HG03442 (cell line): Measurements from ENCODE around the gene SAMD9L.
A peak's percentile ranks its signal among the peaks of the same experiment; 100 is the strongest.
"Not testable (repeated sequence)": the region's sequence is repeated elsewhere in the genome, so short reads cannot be mapped to it uniquely, and the experiment has no call there.

Source experiments
- ATAC-seq: cut with Tn5 transposase; IDR thresholded peaks from one replicate; pipeline ENCODE4 v1.9.1; 2021; ENCODE audit warnings: mild to moderate bottlenecking, moderate library complexity; ENCODE audit not compliant: unreplicated experiment

Gene SAMD9L

DNA sequence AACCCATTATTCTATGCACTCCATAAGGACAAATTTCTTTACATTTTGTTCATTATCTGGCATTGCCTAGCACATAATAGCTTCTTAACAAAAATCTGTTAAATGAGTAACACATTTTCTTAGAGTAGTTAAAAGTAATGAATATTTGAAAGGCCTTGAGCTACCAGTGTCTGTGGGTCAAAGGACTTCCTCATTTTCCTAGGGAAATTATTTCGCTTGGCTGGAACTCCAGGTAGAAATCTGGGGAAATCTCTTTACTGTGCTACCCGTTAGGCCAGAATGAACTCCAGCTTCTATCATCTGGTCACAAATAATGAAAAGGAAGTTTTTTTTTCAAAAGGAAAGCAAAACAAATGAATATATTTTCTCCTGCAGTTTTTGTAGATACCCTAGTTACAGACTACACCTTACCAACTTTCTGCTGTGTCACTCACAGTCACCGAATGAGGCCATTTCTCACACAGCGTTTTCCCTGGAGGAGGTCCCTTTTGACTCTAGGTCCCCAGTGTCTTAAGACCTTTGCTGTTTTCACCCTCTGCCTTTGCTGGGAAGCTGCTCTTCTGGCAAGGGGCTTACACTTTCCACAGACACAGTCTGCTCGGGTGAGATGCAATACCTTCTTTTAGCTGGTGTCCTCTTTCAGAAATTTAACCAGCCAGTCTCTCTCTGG is 1.6 kb downstream of the SAMD9L start:
- no peak for ATAC-seq

DNA sequence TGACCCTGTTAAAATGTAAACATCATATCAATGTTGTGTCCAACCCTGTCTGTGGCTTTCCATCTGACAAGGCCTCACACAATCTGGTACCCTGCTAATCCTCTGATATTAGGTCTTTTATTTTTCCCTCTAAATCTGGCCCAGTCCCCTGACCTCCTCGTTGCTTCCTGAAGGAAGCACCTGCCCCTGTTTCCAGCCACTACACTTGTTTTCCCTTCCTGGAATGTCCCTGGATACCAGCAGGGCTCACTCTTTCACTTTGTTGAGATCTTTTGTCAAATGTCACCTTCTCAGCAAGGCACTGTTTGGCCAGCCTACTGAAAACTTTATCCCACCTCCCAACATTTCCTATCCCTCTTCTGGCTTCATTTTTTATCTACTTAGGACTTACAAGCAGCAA is 2.1 kb downstream of the SAMD9L start:
- no peak for ATAC-seq

DNA sequence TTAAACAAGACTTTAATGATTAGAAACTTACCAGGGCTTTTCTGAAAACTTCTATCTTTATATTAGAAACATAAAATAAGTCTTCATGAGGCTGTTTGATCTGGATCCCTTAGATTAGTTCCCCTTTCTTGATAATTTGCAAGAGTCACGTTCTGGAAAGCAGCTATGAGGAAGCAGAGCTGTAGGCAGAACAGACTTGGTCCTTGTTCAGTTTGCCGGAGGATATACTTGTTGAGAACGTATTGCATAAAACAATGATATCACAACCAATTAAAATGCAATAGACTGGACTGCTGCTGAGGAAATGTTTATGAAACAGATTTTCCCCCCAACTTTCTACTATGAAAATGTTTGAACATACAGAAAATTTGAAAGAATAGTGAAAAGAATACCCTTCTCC is 2.8 kb downstream of the SAMD9L start:
- ATAC-seq: no peak

DNA sequence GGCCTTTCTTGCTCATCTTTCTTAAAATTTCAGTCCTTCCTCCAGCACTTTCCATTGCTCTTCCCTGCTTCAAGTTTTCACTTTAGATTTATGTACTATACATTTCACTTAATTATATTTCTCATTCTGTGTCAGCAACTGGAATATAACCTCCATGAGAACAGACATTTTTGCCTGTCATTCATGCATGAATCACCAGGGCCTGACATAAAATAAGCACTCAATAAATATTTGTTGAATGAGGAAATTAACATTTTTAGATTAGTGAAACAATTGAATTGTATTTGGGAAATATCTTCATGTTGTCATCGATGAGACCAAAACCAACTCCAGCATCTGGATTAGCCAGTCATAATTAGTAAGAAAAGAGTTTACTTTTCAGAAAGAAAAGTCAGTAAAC is 6.1 kb downstream of the SAMD9L start:
- no peak for ATAC-seq

DNA sequence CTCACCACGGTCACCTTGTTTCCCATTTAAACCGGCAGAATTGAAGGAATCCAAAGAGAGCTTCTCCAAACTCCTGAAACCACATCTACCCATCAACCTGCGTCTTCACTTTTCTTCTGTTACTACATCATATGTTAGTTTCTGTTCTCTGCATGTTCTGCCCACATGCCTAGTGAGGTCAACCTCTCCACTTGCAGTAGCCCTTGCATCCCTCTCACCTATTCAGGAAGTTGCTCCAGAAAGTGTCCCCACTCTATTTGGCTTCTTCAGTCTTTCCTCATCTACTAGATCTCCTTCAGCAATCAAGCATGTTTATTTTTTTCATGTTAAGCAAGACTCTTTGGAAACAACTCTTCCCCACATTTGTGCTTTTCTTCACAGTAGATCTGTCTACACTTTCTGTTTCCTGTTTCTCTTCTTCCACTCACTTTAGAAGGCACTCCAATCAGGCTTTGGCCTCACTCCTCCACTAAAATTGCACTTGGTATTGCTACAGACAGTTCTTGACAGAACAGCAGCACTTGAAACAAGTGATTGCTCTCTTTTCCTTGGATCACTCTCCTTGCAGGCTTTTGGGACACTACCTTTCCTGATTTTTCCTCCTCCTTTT is 7.5 kb downstream of the SAMD9L start:
- ATAC-seq: no peak

DNA sequence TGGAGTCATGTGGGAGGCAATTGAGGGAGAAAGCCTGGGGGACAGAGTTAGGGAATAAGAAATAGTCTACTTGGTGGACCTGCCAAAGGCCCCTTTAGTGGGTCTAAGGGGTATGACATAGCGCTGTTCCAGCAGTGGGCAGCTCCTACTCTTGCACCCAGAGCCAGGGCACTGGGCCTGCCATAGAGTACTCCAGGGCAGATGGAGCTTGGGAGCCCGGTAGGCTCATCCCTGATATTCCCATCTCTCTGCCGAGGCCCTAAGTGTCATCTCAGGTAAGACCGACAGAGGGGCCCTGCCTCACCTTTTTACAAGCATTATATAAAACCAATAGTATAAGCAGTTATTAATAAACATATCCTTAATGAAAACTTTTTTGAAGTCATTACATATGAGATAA is 9.6 kb downstream of the SAMD9L start:
- ATAC-seq: no peak

DNA sequence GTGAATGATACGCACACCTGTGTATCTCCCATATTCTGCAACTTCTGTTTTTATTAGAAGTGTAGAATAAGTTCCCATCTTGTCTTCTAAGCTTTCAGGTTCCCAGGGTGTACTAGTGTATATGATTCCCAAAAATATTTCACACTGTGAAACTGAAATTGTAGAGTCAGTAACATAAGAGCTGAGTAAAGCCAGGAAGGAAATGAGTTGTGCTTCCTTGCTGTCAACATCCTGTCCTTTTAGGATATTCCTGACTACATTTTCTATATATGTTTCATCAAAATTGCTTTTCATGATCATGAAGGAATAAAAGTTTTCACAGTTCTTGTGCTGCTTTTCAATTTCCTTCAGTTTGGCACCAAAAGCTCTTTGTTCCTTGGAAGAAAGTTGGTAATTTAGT is 15.2 kb downstream of the SAMD9L start:
- ATAC-seq: no peak

DNA sequence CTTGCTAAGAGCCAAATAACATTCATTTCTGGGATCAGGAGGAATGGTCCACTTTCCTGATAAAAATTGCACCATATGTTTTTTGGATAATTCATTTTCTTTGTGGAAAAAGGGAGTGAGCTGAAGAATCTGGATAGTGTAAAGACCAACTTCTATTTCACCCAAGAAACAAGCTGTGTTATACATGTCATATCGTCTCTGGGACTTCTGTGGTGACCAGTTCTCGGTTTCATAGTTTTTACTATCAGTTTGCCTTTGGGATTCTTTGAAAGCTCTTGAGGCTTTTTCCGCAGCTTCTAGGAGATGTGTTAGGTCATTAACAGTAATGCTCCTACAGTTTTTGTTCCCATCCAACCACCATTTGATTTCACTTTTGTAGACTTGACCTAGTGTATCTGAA is 16.0 kb downstream of the SAMD9L start:
- ATAC-seq: no peak

DNA sequence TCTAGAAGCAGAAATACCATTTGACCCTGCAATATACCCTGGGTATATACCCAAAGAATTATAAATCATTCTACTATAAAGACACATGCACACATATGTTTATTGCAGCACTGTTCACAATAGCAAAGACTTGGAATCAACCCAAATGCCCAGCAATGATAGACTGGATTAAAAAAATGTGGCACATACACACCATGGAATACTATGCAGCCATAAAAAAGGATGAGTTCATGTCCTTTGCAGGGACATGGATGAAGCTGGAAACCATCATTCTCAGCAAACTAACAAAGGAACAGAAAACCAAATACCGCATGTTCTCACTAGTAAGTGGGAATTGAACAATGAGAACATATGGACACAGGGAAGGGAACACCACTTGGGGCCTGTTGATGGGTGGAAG is 21.2 kb downstream of the SAMD9L start:
- ATAC-seq: not testable (repeated sequence)

DNA sequence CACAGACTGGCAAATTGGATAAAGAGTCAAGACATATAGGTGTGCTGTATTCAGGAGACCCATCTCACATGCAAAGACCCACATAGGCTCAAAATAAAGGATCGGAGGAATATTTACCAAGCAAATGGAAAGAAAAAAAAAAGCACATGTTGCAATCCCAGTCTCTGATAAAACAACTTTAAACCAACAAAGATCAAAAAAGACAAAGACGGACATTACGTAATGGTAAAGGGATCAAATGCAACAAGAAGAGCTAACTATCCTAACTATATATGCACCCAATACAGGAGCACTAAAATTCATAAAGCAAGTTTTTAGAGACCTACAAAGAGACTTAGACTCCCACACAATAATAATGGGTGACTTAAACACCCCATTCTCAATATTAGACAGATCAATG is 24.7 kb downstream of the SAMD9L start:
- ATAC-seq: not testable (repeated sequence)

DNA sequence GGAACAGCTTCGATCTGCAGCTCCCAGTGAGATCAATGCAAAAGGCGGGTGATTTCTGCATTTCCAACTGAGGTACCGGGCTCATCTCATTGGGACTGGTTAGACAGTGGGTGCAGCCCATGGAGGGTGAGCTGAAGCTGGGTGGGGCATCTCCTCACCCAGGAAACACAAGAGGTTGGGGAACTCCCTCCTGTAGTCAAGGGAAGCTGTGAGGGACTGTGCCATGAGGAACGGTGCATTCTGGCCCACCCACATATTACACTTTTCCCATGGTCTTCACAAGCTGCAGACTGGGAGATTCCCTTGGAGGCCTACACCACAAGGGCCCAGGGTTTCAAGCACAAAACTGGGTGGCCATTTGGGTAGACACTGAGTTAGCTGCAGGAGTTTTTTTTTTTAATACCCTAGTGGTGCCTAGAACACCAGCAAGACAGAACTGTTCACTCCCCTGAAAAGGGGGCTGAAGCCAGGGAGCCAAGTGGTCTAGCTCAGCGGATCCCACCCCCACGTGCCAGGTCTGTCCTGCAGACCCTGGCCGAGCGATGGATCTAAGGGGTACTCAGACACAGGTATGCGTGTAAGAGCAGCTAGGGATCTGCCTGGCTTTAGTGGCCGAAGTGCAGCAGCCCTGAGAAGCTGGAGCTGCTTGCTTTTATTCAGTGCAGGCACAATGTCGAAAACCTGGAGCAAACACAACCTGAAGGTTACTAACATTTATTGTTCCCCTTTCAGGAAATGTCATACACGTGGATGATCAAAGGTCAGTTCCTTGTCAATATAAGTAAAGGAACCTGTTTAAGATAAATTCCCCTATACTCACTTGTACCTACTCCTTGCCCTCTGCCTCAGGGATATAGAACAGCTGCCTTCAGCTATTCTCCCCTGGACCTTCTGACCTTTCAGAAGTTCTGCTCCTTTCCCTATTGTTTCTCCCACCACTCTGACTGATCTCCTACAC is 27.3 kb downstream of the SAMD9L start:
- ATAC-seq: no peak

DNA sequence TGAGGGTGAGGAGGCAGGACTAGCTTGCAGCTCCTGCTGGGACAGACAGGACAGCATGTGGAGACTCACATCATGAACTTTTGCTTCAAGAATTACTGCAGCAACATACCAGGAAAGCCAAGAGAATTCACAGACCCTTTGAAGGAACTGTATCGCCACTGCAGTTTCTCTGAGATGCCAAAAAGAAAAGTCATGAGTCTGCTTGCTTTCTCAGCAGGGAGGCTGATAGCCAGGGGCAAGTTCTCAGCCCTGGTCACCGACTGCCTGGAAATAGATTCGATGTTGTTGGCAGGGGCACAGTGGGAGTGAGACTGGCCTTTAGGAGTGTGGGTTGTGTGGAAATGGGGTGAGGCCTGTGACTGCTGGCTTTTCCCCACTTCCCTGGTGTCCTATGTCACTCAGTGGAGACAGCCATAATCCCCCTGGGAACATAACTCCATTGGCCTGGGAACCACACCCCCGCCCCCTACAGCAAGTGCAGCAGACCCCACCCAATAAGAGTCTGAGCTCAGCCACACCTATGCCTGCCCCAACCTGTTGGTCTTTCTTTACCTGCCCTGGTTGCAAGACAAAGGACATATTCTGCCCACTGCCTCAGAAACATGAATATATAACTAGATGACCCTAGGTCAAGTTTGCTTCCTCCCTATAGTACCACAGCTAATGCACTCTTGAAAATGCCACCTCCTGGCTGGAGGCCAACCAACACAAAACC is 28.8 kb downstream of the SAMD9L start:
- ATAC-seq: no peak

DNA sequence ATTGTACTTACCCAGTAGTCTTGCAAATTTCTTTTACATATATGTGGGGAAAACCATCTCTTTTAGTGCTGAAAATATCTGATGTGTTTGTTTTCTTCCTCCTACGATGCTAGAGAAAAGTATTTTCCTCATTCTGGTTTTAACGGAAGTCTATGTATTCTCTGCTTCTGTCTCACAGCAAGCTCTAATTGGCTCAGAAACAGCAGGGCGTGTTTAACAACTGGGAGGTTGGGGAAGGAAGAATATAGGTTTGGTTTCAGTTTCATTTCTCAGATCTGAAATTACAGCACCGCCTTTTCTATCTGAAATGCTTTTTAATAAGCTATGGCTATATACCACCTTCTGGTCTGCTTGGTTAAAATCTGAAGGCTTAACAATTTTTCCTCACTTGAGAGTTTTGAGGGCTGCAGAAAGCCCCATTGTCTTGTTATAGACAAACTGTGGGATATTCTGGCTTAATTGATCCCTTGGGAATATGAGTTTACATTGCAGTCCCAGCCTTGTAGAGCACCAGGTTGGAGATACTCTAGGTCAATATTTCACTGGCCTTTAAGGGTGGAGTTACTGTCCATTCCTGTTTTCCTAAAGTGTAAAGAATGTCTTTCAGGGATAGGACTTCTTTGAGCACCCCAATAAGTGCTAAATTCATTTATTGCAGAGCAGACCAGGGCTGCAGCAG is 30.2 kb downstream of the SAMD9L start, which contains the start of gene SAMD9:
SAMD9 (minus strand) TSS at position 128 of the 679 bp plus-strand sequence. CDS start 11,882 bp downstream, outside the sequence.
- peak; percentile 100 for ATAC-seq

DNA sequence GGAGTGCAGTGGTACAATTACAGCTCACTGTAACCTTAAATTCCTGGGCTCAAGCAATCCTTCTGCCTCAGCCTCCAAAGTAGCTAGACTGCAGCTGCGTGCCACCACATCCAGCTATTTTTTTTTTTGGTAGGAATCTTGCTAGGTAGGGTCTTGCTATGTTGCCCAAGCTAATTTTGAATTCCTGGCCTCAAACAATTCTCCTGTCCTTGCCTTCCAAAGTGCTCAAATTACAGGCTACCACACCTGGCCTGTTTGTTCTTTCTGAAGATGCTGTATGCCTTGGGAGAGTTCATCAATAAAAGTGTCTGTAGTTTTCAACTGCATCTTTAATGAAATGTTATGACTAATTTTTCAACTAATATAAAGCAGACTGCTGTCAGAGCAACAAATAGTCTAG is 30.9 kb downstream of the SAMD9L start:
- ATAC-seq: no peak

DNA sequence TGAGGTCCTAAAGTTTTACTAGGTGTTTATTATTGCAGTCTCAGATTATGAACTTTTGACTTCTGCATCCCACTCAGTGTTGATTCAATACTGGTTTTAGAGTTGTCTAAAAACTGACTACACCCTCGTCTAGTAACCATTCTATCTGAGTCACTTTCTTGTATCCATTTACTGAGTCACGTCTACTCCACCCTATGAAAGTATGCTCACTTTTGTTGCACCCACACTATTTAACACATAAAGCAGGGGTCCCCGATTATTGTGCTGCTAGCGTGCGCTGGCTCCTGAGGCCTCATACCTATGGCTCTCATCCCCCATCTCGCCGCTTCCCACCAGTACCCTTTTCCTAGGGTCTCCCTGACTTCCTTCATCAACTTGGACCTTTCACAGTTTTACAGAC is 32.4 kb downstream of the SAMD9L start:
- no peak for ATAC-seq

DNA sequence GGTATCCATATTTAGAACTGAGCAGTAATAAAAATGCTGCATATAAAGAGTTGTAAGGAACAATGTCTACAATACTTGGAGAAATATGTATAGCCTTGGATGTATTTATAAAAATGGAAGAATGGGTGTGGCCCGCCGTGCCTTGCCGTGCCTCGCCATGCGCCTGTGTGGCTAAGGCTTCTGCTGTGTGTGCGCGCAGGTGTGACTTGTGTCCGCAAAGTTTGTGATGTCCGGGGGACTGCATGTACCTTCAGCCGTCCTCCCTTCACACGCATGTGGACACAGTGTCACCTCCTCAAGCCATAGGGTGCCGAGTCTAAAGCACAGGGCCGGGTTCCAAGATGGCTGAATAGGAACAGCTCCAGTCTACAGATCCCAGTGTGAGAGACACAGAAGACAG is 40.2 kb downstream of the SAMD9L start:
- ATAC-seq: no peak

DNA sequence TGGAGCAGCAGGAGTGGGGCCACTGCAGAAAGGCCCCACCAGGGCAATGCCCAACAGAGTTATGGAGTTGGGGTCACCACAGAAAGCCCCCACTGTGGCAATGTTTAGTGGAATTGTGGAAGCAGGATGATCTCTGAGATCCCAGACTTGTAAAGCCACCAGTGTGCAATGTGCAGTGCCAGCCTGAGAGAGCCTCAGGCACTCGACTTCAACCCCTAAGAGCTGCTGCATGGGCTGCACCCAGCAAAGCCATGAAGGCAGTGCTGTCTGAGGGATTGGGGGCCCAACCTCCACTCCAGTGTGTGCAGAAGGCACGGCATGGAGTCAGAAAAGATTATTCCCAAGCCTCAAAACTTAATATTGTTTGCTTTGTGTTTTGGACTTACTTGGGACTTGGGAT is 50.8 kb downstream of the SAMD9L start:
- no peak for ATAC-seq

DNA sequence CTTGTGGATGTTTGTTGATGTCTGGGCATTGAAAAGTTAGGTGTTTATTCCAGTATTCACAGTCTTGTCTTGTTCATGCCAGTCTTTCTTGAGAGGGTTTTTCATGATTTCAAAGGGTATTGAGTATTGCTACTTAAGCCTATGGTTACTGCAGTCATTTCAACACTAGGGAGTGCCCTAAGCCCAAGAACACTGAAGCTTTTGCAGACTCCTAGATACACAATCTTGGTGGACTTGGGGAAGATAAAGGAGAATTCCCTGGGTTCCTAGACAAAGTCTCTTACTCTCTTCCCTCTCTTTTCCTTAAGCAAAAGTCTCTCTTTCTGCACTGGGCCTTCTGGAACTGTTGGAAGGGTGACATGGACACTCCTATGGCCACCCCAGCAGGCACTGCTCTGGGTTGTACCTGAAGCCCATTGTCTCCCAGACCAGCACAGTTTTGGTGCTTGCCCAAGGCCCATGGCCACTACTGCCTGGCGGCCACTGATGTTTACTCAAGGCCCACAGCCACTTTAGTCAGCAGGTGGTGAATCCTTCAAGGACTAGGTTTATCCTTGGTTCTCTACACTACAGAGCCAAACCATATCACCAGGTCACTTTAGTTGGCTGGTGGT is 55.3 kb downstream of the SAMD9L start:
- no peak for ATAC-seq
